IMR-90 (cell line): Measurements from ENCODE around the gene WAS. TPM values are rescaled to one million over a fixed set of nuclear protein-coding genes. Genes with fewer than 3 reads are reported as not detected.
"Not testable (repeated sequence)": the region's sequence is repeated elsewhere in the genome, so short reads cannot be mapped to it uniquely, and the experiment has no call there.

Experiments used
- ATAC-seq: fragments of 200-7000 bp; cut with Tn5 transposase; 2 replicates; pipeline ENCODE4 v1.9.1; 2020; ENCODE audit warnings: low read depth, mild to moderate bottlenecking, moderate library complexity
- BruUV-seq: library from RNA; stranded (reverse); fragments of 400-500 nt; replicated peaks from 2 replicates; lab custom pipeline; 2021; lab: Mats Ljungman, UMichigan
- CTCF ChIA-PET: fragments of 300-600 bp; formaldehyde crosslinking; extraction: SDS; loops from one replicate; lab custom pipeline; 2021; ENCODE audit warnings: antibody characterized with exemption; lab: Yijun Ruan, JAX
- POLR2A ChIA-PET: fragments of 300-600 bp; sonication (Branson Sonifier 250); formaldehyde crosslinking; loops from one replicate; lab custom pipeline; 2022; ENCODE audit warnings: antibody characterized with exemption; ENCODE audit not compliant: unreplicated experiment; lab: Charles Lee
- DNase-seq: peaks from one replicate; pipeline ENCODE4 v3.0.0; 2013
- H2AFZ ChIP-seq: replicated peaks from 2 replicates; pipeline ENCODE3; 2013; ENCODE audit warnings: low read length, mild to moderate bottlenecking; ENCODE audit not compliant: poor library complexity
- H2AK5ac ChIP-seq: 2 replicates; pipeline ENCODE4 v1.6.1; 2013; ENCODE audit warnings: low read depth, low read length, inconsistent platforms
- H2AK9ac ChIP-seq: replicated peaks from 2 replicates; pipeline ENCODE3; 2013; ENCODE audit warnings: mild to moderate bottlenecking, low read depth, low read length, moderate library complexity; ENCODE audit not compliant: poor library complexity
- H2BK120ac ChIP-seq: 2 replicates; pipeline ENCODE4 v1.6.1; 2013; ENCODE audit warnings: low read depth, low read length, inconsistent platforms
- H2BK15ac ChIP-seq: 3 replicates; pipeline ENCODE4 v1.6.1; 2013; ENCODE audit warnings: low read depth, low read length, inconsistent platforms
- H2BK20ac ChIP-seq: 2 replicates; pipeline ENCODE4 v1.6.1; 2013; ENCODE audit warnings: low read depth, mild to moderate bottlenecking, inconsistent platforms, low read length, moderate library complexity
- H2BK5ac ChIP-seq: 2 replicates; pipeline ENCODE4 v1.6.1; 2013; ENCODE audit warnings: mild to moderate bottlenecking, low read depth, low read length, inconsistent platforms; ENCODE audit not compliant: poor library complexity, severe bottlenecking
- H3K14ac ChIP-seq: replicated peaks from 2 replicates; pipeline ENCODE4 v1.6.1; 2013; ENCODE audit warnings: low read depth, low read length, inconsistent platforms
- H3K18ac ChIP-seq: 2 replicates; pipeline ENCODE4 v1.6.1; 2013; ENCODE audit warnings: low read depth, low read length, control low read depth
- H3K23ac ChIP-seq: 2 replicates; pipeline ENCODE4 v1.6.1; 2013; ENCODE audit warnings: low read depth, low read length, inconsistent platforms
- H3K27ac ChIP-seq: 2 replicates; pipeline ENCODE4 v1.5.1; 2013; ENCODE audit warnings: mild to moderate bottlenecking, control low read depth, low read length; ENCODE audit not compliant: insufficient read depth
- H3K27me3 ChIP-seq: 2 replicates; pipeline ENCODE4 v1.6.1; 2013; ENCODE audit warnings: low read length; ENCODE audit not compliant: control insufficient read depth, insufficient read depth
- H3K36me3 ChIP-seq: 2 replicates; pipeline ENCODE4 v1.6.1; 2013; ENCODE audit warnings: low read length, mixed read lengths; ENCODE audit not compliant: control insufficient read depth, insufficient read depth
- H3K4ac ChIP-seq: 2 replicates; pipeline ENCODE4 v1.6.1; 2013; ENCODE audit warnings: low read depth, low read length, inconsistent platforms
- H3K4me1 ChIP-seq: 2 replicates; pipeline ENCODE4 v1.6.1; 2013; ENCODE audit warnings: low read length, mixed read lengths; ENCODE audit not compliant: control insufficient read depth, insufficient read depth
- H3K4me2 ChIP-seq: 2 replicates; pipeline ENCODE4 v1.6.1; 2013; ENCODE audit warnings: low read depth, mild to moderate bottlenecking, control low read depth, low read length, moderate library complexity
- H3K4me3 ChIP-seq: 2 replicates; pipeline ENCODE4 v1.5.1; 2013; ENCODE audit warnings: low read depth, mild to moderate bottlenecking, control low read depth, low read length, moderate library complexity; ENCODE audit not compliant: insufficient read depth
- H3K56ac ChIP-seq: 2 replicates; pipeline ENCODE4 v1.6.1; 2013; ENCODE audit warnings: low read length, inconsistent platforms; ENCODE audit not compliant: insufficient read depth; ENCODE audit errors: extremely low read depth
- H3K79me1 ChIP-seq, 2 experiments: 2 replicates each; pipeline ENCODE4 v1.6.1; 2013; ENCODE audit warnings: low read length in 2 of 2, inconsistent platforms in 1 of 2, low read depth in 1 of 2
- H3K9ac ChIP-seq: 2 replicates; pipeline ENCODE4 v1.6.1; 2013; ENCODE audit warnings: low read depth, low read length, control low read depth
- H3K9me1 ChIP-seq: 2 replicates; pipeline ENCODE4 v1.6.1; 2013; ENCODE audit warnings: low read length, inconsistent platforms; ENCODE audit not compliant: insufficient read depth
- H3K9me3 ChIP-seq: 2 replicates; pipeline ENCODE4 v1.6.1; 2013; ENCODE audit warnings: low read length; ENCODE audit not compliant: control insufficient read depth, insufficient read depth
- H4K20me1 ChIP-seq: 2 replicates; pipeline ENCODE4 v1.6.1; 2013; ENCODE audit warnings: low read length, inconsistent platforms; ENCODE audit not compliant: insufficient read depth
- H4K5ac ChIP-seq: 2 replicates; pipeline ENCODE4 v1.6.1; 2013; ENCODE audit warnings: mild to moderate bottlenecking, low read depth, low read length, control low read depth
- H4K8ac ChIP-seq, 2 experiments: 2 replicates each; pipeline ENCODE4 v1.6.1; 2013; ENCODE audit warnings: low read depth in 2 of 2, low read length in 2 of 2, control low read depth in 1 of 2, inconsistent platforms in 1 of 2
- H4K91ac ChIP-seq: 2 replicates; pipeline ENCODE4 v1.6.1; 2013; ENCODE audit warnings: low read depth, low read length, inconsistent platforms; ENCODE audit not compliant: insufficient read depth
- CEBPB ChIP-seq: IDR thresholded peaks from 2 replicates; pipeline ENCODE4 v1.6.1; 2012; ENCODE audit warnings: low read depth, low read length, improper control_type of control experiment
- FOS ChIP-seq: fragments of 150-350 bp; IDR thresholded peaks from 2 replicates; pipeline ENCODE4 v1.6.1; 2016; ENCODE audit warnings: low read depth, low read length
- WGBS, 2 experiments: methylation state at CpG; one replicate each; pipeline versions ENCODE4 v1.1.5 to v1.1.7; 2013; ENCODE audit warnings: missing lambda C conversion rate in 2 of 2; ENCODE audit not compliant: insufficient read length in 1 of 2; ENCODE audit errors: extremely low coverage in 2 of 2; 5-methylcytosine and 5-hydroxymethylcytosine counted together
- dilution Hi-C: fragments of 300-500 bp; cut with HindIII; formaldehyde crosslinking; loops from one replicate; pipeline ENCODE4 v1.14.3; 2018; ENCODE audit warnings: low sequenced_read_pairs; ENCODE audit not compliant: unreplicated experiment
- in situ Hi-C: fragments of 300-500 bp; cut with MboI; formaldehyde crosslinking; loops from 3 replicates; pipeline ENCODE4 v1.14.3; 2019; ENCODE audit warnings: low sequenced_read_pairs, inconsistent platforms, mixed read lengths
- intact Hi-C: fragments of 100-400 bp; cut with micrococcal nuclease; formaldehyde crosslinking; loops from 2 replicates; pipeline ENCODE4 v1.10.0; 2022
- polyA plus RNA-seq, 3 experiments: library from polyadenylated mRNA; depleted of rRNA; stranded (reverse); fragments of >200 nt; gene quantifications; 2 replicates each; pipeline ENCODE4 v1.2.3, GENCODE V29; 2012; ENCODE audit warnings: low replicate concordance in 1 of 3
- total RNA-seq: library from RNA; depleted of rRNA; stranded (reverse); fragments of >200 nt; gene quantifications from 2 replicates; pipeline ENCODE4 v1.2.3, GENCODE V29; 2012

WAS gene
- total and polyA plus RNA-seq, 2 of the 4 experiments (the other 2 are of a cell fraction), result 0.14 TPM; not detected in 1

DNA sequence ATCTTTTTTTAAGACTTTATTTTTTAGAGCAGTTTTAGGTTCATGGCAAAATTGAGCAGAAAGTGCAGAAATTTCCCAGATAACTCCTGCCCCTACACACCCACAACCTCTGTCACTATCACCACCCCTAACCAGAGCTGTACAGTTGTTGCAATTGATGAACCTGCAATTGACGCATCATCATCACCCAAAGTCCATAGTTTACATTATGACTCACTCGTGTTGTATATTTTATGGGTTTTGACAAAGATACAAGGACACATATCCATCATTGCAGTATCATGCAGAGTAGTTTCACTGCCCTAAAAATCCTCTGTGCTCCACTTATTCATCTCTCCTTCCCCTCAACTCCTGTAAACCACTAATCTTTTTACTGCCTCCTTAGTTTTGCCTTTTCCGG lies 34.5 kb upstream of the WAS start:
- no peak overlapping the region for H2BK15ac ChIP-seq
- H4K91ac ChIP-seq, result no peak overlapping the region
- no peak overlapping the region for H3K4ac ChIP-seq
- no peak overlapping the region for H4K8ac ChIP-seq
- no peak overlapping the region for H3K4me2 ChIP-seq
- dilution Hi-C loops (no loop called here), intact Hi-C loops (loop anchor here (2.0 to 10.0 kb wide), 2 partner anchors 268 to 296 kb away; no protein-coding TSS in a partner anchor), in situ Hi-C loops (no loop called here)
- H2AK5ac ChIP-seq, result no peak overlapping the region
- ATAC-seq (no peak), DNase-seq (peak; percentile 7)
- no peak overlapping the region for H2BK120ac ChIP-seq
- no peaks in the 10 kb centered on the region for H3K36me3 ChIP-seq
- H3K9ac ChIP-seq, result no peak overlapping the region
- H3K9me3 ChIP-seq, result no peaks in the 10 kb centered on the region
- POLR2A ChIA-PET, result no interaction called here
- no peak overlapping the region for H4K5ac ChIP-seq
- H3K56ac ChIP-seq, result no peak overlapping the region
- H3K79me1 ChIP-seq, result no peaks in the 10 kb centered on the region
- no peak overlapping the region for H3K23ac ChIP-seq
- H4K20me1 ChIP-seq, result no peaks in the 10 kb centered on the region
- TF ChIP-seq CEBPB (no peak), FOS (0 out of 2 replicates have a peak, but pooled peaks have one; percentile 15)
- CTCF ChIA-PET, result interaction anchor here (1.0 kb wide), 1 partner anchor 18 kb away, joined by 3 read pairs; no protein-coding TSS in a partner anchor
- no peak overlapping the region for H2AFZ ChIP-seq
- no peaks in the 10 kb centered on the region for H3K9me1 ChIP-seq
- H3K4me3 ChIP-seq, result no peak overlapping the region
- no peak overlapping the region for H3K18ac ChIP-seq
- H2AK9ac ChIP-seq, result no peak overlapping the region
- BruUV-seq, result no TSS peak
- H3K27ac ChIP-seq, result no peak overlapping the region
- H3K4me1 ChIP-seq, result no peaks in the 10 kb centered on the region
- no peak overlapping the region for H2BK20ac ChIP-seq
- no CpG with 5 or more reads among the region's 3 CpGs for WGBS, 2 experiments
- H2BK5ac ChIP-seq, result no peak overlapping the region
- H3K14ac ChIP-seq, result no peak overlapping the region
- peaks cover 6% of the 10 kb centered on the region for H3K27me3 ChIP-seq

DNA sequence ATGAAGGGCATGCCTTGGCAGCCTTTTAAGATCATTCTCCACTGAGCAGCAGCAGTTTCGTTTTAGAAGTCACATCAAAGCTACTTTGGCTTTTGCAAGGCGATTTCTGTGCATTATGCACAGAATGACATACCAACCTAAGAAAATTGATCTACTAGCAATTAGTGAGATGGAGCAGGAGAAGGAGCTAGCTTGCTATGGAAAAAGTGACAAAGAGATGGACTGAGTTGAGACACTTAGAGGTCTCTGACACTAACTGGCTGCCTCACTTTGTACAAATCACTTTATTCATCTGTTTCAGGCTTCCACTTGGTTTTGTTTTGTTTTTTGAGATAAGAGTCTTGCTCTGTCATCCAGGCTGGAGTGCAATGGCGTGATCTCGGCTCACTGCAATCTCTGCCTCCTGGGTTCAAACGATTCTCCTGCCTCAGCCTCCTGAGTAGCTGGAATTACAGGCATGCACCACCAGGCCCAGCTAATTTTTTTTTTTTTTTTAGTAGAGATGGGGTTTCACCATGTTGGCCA lies 31.5 kb upstream of the WAS start:
- H3K9me3 ChIP-seq, H4K8ac ChIP-seq, H3K9me1 ChIP-seq, H3K36me3 ChIP-seq, H2AK9ac ChIP-seq, H2BK5ac ChIP-seq, H3K4me1 ChIP-seq, DNase-seq, in situ Hi-C loops, H3K56ac ChIP-seq, H3K9ac ChIP-seq, H2BK120ac ChIP-seq, H2BK15ac ChIP-seq, POLR2A ChIA-PET, H4K5ac ChIP-seq, H3K4ac ChIP-seq, H2BK20ac ChIP-seq, H4K20me1 ChIP-seq, BruUV-seq, H3K18ac ChIP-seq, H2AFZ ChIP-seq, H3K14ac ChIP-seq, H4K91ac ChIP-seq, H3K27ac ChIP-seq, intact Hi-C loops, dilution Hi-C loops, ATAC-seq, H3K23ac ChIP-seq, H2AK5ac ChIP-seq, H3K79me1 ChIP-seq, H3K4me2 ChIP-seq, CTCF ChIA-PET, H3K4me3 ChIP-seq: not testable (repeated sequence)
- H3K27me3 ChIP-seq, result peaks cover 11% of the 10 kb centered on the region
- no CpG with 5 or more reads among the region's 5 CpGs for WGBS, 2 experiments
